SK-N-SH (cell line): ENCODE measurements around the gene MTCL1.

Experiments
- EP300 ChIP-seq, 2 experiments: IDR thresholded peaks; 2 replicates each; pipeline versions ENCODE4 v1.4.0 to v1.6.1; 2012; ENCODE audit warnings: borderline replicate concordance in 1 of 2, low read depth in 1 of 2, low read length in 1 of 2
- MXI1 ChIP-seq: IDR thresholded peaks from 2 replicates; pipeline ENCODE4 v1.6.1; 2012; ENCODE audit warnings: mild to moderate bottlenecking, low read depth, low read length, improper control_type of control experiment
- POLR2AphosphoS5 ChIP-seq: IDR thresholded peaks from 2 replicates; pipeline ENCODE4 v1.6.1; 2012; ENCODE audit warnings: low read depth, low read length
- RXRA ChIP-seq: IDR thresholded peaks from 2 replicates; pipeline ENCODE4 v1.4.0; 2012; ENCODE audit warnings: low read depth, mild to moderate bottlenecking, borderline replicate concordance
- TCF12 ChIP-seq: IDR thresholded peaks from 2 replicates; pipeline ENCODE4 v1.4.0; 2012
- YY1 ChIP-seq: IDR thresholded peaks from 2 replicates; pipeline ENCODE4 v1.4.0; 2012; ENCODE audit warnings: low read depth, mild to moderate bottlenecking
- TF ChIP-seq, protein P1 (sequence below): fragments of 200-600 bp; sonication (generic); IDR thresholded peaks from 2 replicates; pipeline ENCODE4 v1.6.1; 2017; ENCODE audit warnings: antibody characterized with exemption, mild to moderate bottlenecking, moderate library complexity
- TF ChIP-seq, protein P2 (sequence below): IDR thresholded peaks from 2 replicates; pipeline ENCODE4 v1.4.0; 2012; ENCODE audit warnings: low read depth, borderline replicate concordance
- TF ChIP-seq, protein P3 (sequence below): IDR thresholded peaks from 2 replicates; pipeline ENCODE4 v1.4.0; 2012; ENCODE audit warnings: low read depth

DNA sequence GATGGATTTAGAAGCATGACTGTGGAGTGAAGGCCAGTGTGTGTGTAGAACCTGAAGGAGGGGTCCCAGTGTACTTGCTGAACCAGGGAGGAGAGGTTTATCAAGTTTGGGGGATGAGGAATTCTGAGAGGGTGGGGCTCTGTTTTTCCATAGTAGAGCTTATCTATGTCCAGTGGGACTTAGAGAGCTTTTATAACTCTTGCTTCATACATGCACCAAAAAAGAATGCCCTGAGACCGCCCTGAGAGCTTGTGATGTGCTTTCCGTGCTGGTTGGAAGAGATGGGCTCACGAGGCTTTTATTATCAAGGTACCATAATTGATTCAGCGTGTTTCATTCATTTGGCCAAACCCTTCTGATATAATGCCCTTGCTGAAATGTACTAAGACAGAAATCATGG lies 100.2 kb downstream of the MTCL1 start:
- TF ChIP-seq TCF12 (no peak), POLR2AphosphoS5 (no peak), RXRA (no peak), YY1 (no peak), EP300 (IDR thresholded peaks at IDR 0.05; ENCODE audit: borderline replicate concordance in 1 of 2, low read depth in 1 of 2, low read length in 1 of 2) (no peak), MXI1 (no peak)
- TF ChIP-seq, protein P1, sequence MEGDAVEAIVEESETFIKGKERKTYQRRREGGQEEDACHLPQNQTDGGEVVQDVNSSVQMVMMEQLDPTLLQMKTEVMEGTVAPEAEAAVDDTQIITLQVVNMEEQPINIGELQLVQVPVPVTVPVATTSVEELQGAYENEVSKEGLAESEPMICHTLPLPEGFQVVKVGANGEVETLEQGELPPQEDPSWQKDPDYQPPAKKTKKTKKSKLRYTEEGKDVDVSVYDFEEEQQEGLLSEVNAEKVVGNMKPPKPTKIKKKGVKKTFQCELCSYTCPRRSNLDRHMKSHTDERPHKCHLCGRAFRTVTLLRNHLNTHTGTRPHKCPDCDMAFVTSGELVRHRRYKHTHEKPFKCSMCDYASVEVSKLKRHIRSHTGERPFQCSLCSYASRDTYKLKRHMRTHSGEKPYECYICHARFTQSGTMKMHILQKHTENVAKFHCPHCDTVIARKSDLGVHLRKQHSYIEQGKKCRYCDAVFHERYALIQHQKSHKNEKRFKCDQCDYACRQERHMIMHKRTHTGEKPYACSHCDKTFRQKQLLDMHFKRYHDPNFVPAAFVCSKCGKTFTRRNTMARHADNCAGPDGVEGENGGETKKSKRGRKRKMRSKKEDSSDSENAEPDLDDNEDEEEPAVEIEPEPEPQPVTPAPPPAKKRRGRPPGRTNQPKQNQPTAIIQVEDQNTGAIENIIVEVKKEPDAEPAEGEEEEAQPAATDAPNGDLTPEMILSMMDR, result no peak
- TF ChIP-seq, protein P2, sequence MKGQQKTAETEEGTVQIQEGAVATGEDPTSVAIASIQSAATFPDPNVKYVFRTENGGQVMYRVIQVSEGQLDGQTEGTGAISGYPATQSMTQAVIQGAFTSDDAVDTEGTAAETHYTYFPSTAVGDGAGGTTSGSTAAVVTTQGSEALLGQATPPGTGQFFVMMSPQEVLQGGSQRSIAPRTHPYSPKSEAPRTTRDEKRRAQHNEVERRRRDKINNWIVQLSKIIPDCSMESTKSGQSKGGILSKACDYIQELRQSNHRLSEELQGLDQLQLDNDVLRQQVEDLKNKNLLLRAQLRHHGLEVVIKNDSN, result no peak
- TF ChIP-seq, protein P3, sequence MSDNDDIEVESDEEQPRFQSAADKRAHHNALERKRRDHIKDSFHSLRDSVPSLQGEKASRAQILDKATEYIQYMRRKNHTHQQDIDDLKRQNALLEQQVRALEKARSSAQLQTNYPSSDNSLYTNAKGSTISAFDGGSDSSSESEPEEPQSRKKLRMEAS, result no peak
